H1 (cell line): ENCODE measurements around the gene TRABD. TPM values are rescaled to one million over a fixed set of nuclear protein-coding genes. Genes with fewer than 3 reads are reported as not detected.
A peak's percentile ranks its signal among the peaks of the same experiment; 100 is the strongest.

Source experiments
- CTCF ChIA-PET: fragments of 300-600 bp; sonication (Branson Sonifier 250); formaldehyde crosslinking; loops from one replicate; lab custom pipeline; 2021; ENCODE audit not compliant: partially characterized antibody; lab: Charles Lee
- POLR2A ChIA-PET: fragments of 300-600 bp; sonication (Branson Sonifier 250); formaldehyde crosslinking; loops from one replicate; lab custom pipeline; 2021; ENCODE audit warnings: inconsistent platforms; ENCODE audit not compliant: partially characterized antibody; lab: Charles Lee
- DNase-seq, 2 experiments: peaks; one replicate each; pipeline versions ENCODE4 v3.0.0 to v3.0.0-alpha.2; 2010 to 2022; ENCODE audit warnings: low spot score in 2 of 2, low read depth in 1 of 2, mixed read lengths in 1 of 2
- FAIRE-seq: peaks from 2 replicates; lab custom pipeline; 2011; peaks lifted over from hg19 to GRCh38; lab: Jason Lieb, UNC
- H2AFZ ChIP-seq: 2 replicates; pipeline ENCODE4 v1.8.1; 2012; ENCODE audit warnings: low read length, inconsistent platforms
- H2AK5ac ChIP-seq: 2 replicates; pipeline ENCODE4 v1.6.1; 2013; ENCODE audit warnings: low read depth, low read length
- H2BK120ac ChIP-seq: replicated peaks from 2 replicates; pipeline ENCODE3; 2013; ENCODE audit warnings: low read depth, low read length, inconsistent platforms
- H2BK12ac ChIP-seq: 2 replicates; pipeline ENCODE4 v1.6.1; 2013; ENCODE audit warnings: low read depth, low read length
- H2BK15ac ChIP-seq: 2 replicates; pipeline ENCODE4 v1.6.1; 2013; ENCODE audit warnings: low read length
- H2BK20ac ChIP-seq: 2 replicates; pipeline ENCODE4 v1.6.1; 2013; ENCODE audit warnings: low read length
- H2BK5ac ChIP-seq: 2 replicates; pipeline ENCODE4 v1.6.1; 2013; ENCODE audit warnings: low read depth, low read length
- H3K14ac ChIP-seq: 2 replicates; pipeline ENCODE4 v1.6.1; 2013; ENCODE audit warnings: inconsistent platforms; ENCODE audit not compliant: insufficient read length
- H3K18ac ChIP-seq: 2 replicates; pipeline ENCODE4 v1.6.1; 2013; ENCODE audit warnings: low read length; ENCODE audit errors: extremely low read depth
- H3K23ac ChIP-seq: 2 replicates; pipeline ENCODE4 v1.6.1; 2013; ENCODE audit warnings: inconsistent platforms; ENCODE audit not compliant: insufficient read length
- H3K23me2 ChIP-seq: 2 replicates; pipeline ENCODE4 v1.6.1; 2013; ENCODE audit warnings: low read depth, low read length
- H3K27ac ChIP-seq: 2 replicates; pipeline ENCODE4 v1.6.1; 2011; ENCODE audit warnings: low read depth, low read length, inconsistent platforms
- H3K27me3 ChIP-seq, 4 experiments: replicated peaks in 1 of 4; 1 replicate in 1 of 4; 2 replicates in 3 of 4; pipeline versions ENCODE4 v1.6.1 to v1.8.1; 2011 to 2013; ENCODE audit warnings: low read length in 3 of 4, mild to moderate bottlenecking in 3 of 4, inconsistent platforms in 2 of 4, mixed read lengths in 2 of 4, moderate library complexity in 1 of 4; ENCODE audit not compliant: control insufficient read depth in 3 of 4, insufficient read depth in 3 of 4; ENCODE audit errors: extremely low read depth in 1 of 4
- H3K36me3 ChIP-seq, 4 experiments: 2 replicates each; pipeline versions ENCODE4 v1.6.1 to v1.8.1; 2011 to 2013; ENCODE audit warnings: mild to moderate bottlenecking in 4 of 4, low read length in 3 of 4, moderate library complexity in 2 of 4, control low read depth in 1 of 4, inconsistent platforms in 1 of 4; ENCODE audit not compliant: insufficient read depth in 4 of 4, control insufficient read depth in 2 of 4
- H3K4ac ChIP-seq: replicated peaks from 2 replicates; pipeline ENCODE3; 2013; ENCODE audit warnings: low read length, low read depth, mixed read lengths, inconsistent platforms; ENCODE audit not compliant: insufficient read length
- H3K4me1 ChIP-seq, 4 experiments: replicated peaks in 1 of 4; 1 replicate in 1 of 4; 2 replicates in 3 of 4; pipeline versions ENCODE4 v1.6.1 to v1.8.1; 2011 to 2013; ENCODE audit warnings: low read length in 3 of 4, inconsistent platforms in 2 of 4, mixed read lengths in 1 of 4; ENCODE audit not compliant: insufficient read depth in 4 of 4, control insufficient read depth in 3 of 4
- H3K4me2 ChIP-seq, 2 experiments: 2 replicates each; pipeline versions ENCODE4 v1.6.1 to v1.8.1; 2011 to 2013; ENCODE audit warnings: low read depth in 2 of 2, low read length in 2 of 2, control low read depth in 1 of 2, inconsistent platforms in 1 of 2, mild to moderate bottlenecking in 1 of 2; ENCODE audit not compliant: insufficient read depth in 1 of 2
- H3K4me3 ChIP-seq, 4 experiments: fragments of 200-600, 300-600 bp in 1 of 4; sonication (generic), shearing (Covaris generic), sonication (Bioruptor Twin) in 1 of 4; 2 replicates each; pipeline versions ENCODE4 v1.5.1 to v1.8.1; 2011 to 2016; ENCODE audit warnings: low read length in 4 of 4, low read depth in 3 of 4, control low read depth in 2 of 4, inconsistent platforms in 2 of 4, mild to moderate bottlenecking in 2 of 4, mixed read lengths in 1 of 4, moderate library complexity in 1 of 4; ENCODE audit not compliant: insufficient read depth in 2 of 4; ENCODE audit errors: extremely low read depth in 1 of 4
- H3K56ac ChIP-seq: replicated peaks from 2 replicates; pipeline ENCODE3; 2013; ENCODE audit warnings: low read depth, mild to moderate bottlenecking, mixed read lengths, low read length, inconsistent platforms; ENCODE audit not compliant: insufficient read length
- H3K79me1 ChIP-seq: 2 replicates; pipeline ENCODE4 v1.6.1; 2013; ENCODE audit warnings: low read depth, low read length, control low read depth
- H3K79me2 ChIP-seq, 2 experiments: 2 replicates each; pipeline versions ENCODE4 v1.6.1 to v1.8.1; 2012 to 2013; ENCODE audit warnings: low read length in 2 of 2, mild to moderate bottlenecking in 2 of 2, inconsistent platforms in 1 of 2; ENCODE audit not compliant: insufficient read depth in 2 of 2, control insufficient read depth in 1 of 2
- H3K9ac ChIP-seq, 4 experiments: replicated peaks in 1 of 4; 1 replicate in 1 of 4; 2 replicates in 3 of 4; pipeline versions ENCODE4 v1.6.1 to v1.8.1; 2011 to 2013; ENCODE audit warnings: low read depth in 3 of 4, low read length in 3 of 4, control low read depth in 2 of 4, mild to moderate bottlenecking in 2 of 4, moderate library complexity in 2 of 4, inconsistent platforms in 1 of 4; ENCODE audit errors: extremely low read depth in 1 of 4
- H3K9me3 ChIP-seq, 2 experiments: 2 replicates each; pipeline versions ENCODE4 v1.6.1 to v1.8.1; 2012 to 2013; ENCODE audit warnings: mild to moderate bottlenecking in 2 of 2, moderate library complexity in 2 of 2, control low read depth in 1 of 2, inconsistent platforms in 1 of 2, low read depth in 1 of 2, low read length in 1 of 2, mixed read lengths in 1 of 2; ENCODE audit not compliant: insufficient read depth in 2 of 2
- H4K20me1 ChIP-seq, 2 experiments: replicated peaks in 1 of 2; 2 replicates each; pipeline versions ENCODE3 to v1.8.1; 2011 to 2013; ENCODE audit warnings: inconsistent platforms in 2 of 2, low read length in 2 of 2, mild to moderate bottlenecking in 1 of 2; ENCODE audit not compliant: insufficient read depth in 2 of 2, control insufficient read depth in 1 of 2
- H4K5ac ChIP-seq: 2 replicates; pipeline ENCODE4 v1.6.1; 2013; ENCODE audit warnings: low read length, low read depth, mixed read lengths, inconsistent platforms; ENCODE audit not compliant: insufficient read length
- H4K8ac ChIP-seq: 2 replicates; pipeline ENCODE4 v1.8.0; 2013; ENCODE audit warnings: mild to moderate bottlenecking, moderate library complexity, low read length, inconsistent platforms; ENCODE audit not compliant: insufficient read depth; ENCODE audit errors: extremely low read depth
- H4K91ac ChIP-seq: replicated peaks from 2 replicates; pipeline ENCODE3; 2013; ENCODE audit warnings: low read length, mixed read lengths, inconsistent platforms; ENCODE audit not compliant: insufficient read length
- BACH1 ChIP-seq: IDR thresholded peaks from 2 replicates; pipeline ENCODE4 v1.6.1; 2012; ENCODE audit warnings: low read length, improper control_type of control experiment
- CREB1 ChIP-seq: IDR thresholded peaks from 2 replicates; pipeline ENCODE4 v1.6.1; 2012; ENCODE audit warnings: inconsistent platforms
- EGR1 ChIP-seq: IDR thresholded peaks from 2 replicates; pipeline ENCODE4 v1.6.1; 2011; ENCODE audit warnings: low read depth, low read length, borderline replicate concordance
- GABPA ChIP-seq: IDR thresholded peaks from 2 replicates; pipeline ENCODE4 v1.6.1; 2011; ENCODE audit warnings: mild to moderate bottlenecking, low read length, moderate library complexity, borderline replicate concordance; ENCODE audit not compliant: insufficient read depth
- GTF2F1 ChIP-seq: IDR thresholded peaks from 2 replicates; pipeline ENCODE4 v1.6.1; 2012; ENCODE audit warnings: low read depth, low read length, improper control_type of control experiment, borderline replicate concordance
- MAX ChIP-seq: IDR thresholded peaks from 2 replicates; pipeline ENCODE4 v1.6.1; 2012; ENCODE audit warnings: inconsistent platforms
- PHF8 ChIP-seq: fragments of 200-600 bp; sonication (generic); conservative IDR thresholded peaks from 2 replicates; pipeline ENCODE4 v1.7.1; 2012; ENCODE audit warnings: low read depth, mild to moderate bottlenecking, inconsistent platforms, low read length, moderate library complexity
- POLR2A ChIP-seq, 2 experiments: IDR thresholded peaks; 1 replicate in 1 of 2; 2 replicates in 1 of 2; pipeline ENCODE4 v1.6.1; 2011; ENCODE audit warnings: low read depth in 2 of 2, low read length in 2 of 2, mild to moderate bottlenecking in 2 of 2; ENCODE audit errors: control extremely low read depth in 1 of 2
- RXRA ChIP-seq: IDR thresholded peaks from 2 replicates; pipeline ENCODE4 v1.6.1; 2011; ENCODE audit warnings: low read depth, mild to moderate bottlenecking, low read length, moderate library complexity; ENCODE audit not compliant: insufficient read depth
- SIN3A ChIP-seq, 2 experiments: IDR thresholded peaks in 1 of 2; conservative IDR thresholded peaks in 1 of 2; 2 replicates each; pipeline ENCODE4 v1.6.1; 2011 to 2012; ENCODE audit warnings: low read length in 2 of 2, improper control_type of control experiment in 1 of 2, low read depth in 1 of 2, mild to moderate bottlenecking in 1 of 2
- SIRT6 ChIP-seq: IDR thresholded peaks from one replicate; pipeline ENCODE4 v1.7.1; 2012; ENCODE audit warnings: low read length, inconsistent platforms
- SP1 ChIP-seq: IDR thresholded peaks from 2 replicates; pipeline ENCODE4 v1.6.1; 2011; ENCODE audit warnings: low read depth, low read length
- SRF ChIP-seq: IDR thresholded peaks from 2 replicates; pipeline ENCODE4 v1.6.1; 2011; ENCODE audit warnings: mild to moderate bottlenecking, low read depth, low read length, moderate library complexity
- WGBS, 2 experiments: shearing (Covaris generic) in 1 of 2; methylation state at CpG; one replicate each; pipeline versions ENCODE4 v1.1.6 to v1.1.7; 2013 to 2015; ENCODE audit warnings: low lambda C conversion rate in 2 of 2, mixed read lengths in 2 of 2, inconsistent platforms in 1 of 2, low coverage in 1 of 2, missing lambda C conversion rate in 1 of 2; ENCODE audit not compliant: insufficient replicate concordance in 2 of 2, insufficient coverage in 1 of 2, insufficient read length in 1 of 2; ENCODE audit errors: extremely low coverage in 1 of 2, missing lambda C conversion rate in 1 of 2; 5-methylcytosine and 5-hydroxymethylcytosine counted together
- polyA plus RNA-seq, 7 experiments: library from polyadenylated mRNA; depleted of rRNA in 3 of 7; stranded (reverse) in 5 of 7; unstranded in 2 of 7; fragments of >200 nt in 5 of 7; fragments of 200-250 nt in 2 of 7; gene quantifications; 1 replicate in 5 of 7; 2 replicates in 1 of 7; 4 replicates in 1 of 7; pipeline versions ENCODE4 v1.2.1 to v1.2.3, GENCODE V29; 2011 to 2013; ENCODE audit warnings: missing spikeins in 2 of 7, mixed read lengths in 2 of 7
- total RNA-seq: library from RNA; stranded (reverse); fragmentation: NEBNext Ultra II Directional; extraction: Animal tissue kit (Norgen Biotek cat#: 25700); gene quantifications from 2 replicates; pipeline ENCODE4 v1.2.1, GENCODE V29; 2021

TRABD gene
- total and polyA plus RNA-seq, 2 of the 8 experiments (the other 6 are each of a cell fraction or from before 2014, with no cell fraction given), result 44.2 to 57.5 TPM

DNA sequence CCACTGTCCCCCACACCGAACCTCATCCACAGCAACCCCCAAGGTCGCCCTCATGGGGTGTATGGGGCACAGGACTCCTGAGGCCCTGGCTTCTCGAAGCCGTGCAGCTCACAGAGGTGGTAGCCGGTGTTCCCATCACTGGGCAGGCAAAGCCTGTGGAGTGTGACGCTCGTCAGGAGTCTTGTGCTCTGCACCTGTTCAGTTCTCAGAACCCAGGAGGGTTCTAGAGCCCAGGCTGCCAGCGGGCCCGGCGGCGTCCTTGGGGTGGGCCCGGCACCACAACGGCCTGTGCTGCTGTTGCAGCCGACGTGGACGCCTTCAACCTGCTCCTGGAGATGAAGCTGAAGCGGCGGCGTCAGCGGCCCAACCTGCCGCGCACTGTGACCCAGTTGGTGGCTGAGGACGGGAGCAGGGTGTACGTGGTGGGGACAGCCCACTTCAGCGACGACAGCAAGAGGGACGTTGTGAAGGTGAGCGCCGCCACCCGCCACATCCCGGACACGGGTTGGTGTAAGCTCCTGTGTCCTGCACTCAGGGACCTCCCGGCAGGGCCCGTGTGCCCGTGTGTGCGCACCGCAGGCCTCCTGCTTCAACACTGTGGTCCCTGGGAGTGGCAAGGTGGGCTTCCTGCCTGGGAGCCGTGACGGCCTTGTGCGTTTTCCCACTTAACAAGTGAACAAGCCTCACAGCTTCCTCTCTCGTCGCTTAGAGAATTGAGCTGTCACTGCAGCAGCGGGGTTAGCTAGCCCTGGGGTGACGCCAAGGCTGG lies 8.5 kb downstream of the TRABD start:
- peaks cover 0 to 19% of the 10 kb centered on the region in 2 experiments; a peak in 1 of 4 replicates for H3K79me2 ChIP-seq
- no peak overlapping the region for H3K14ac ChIP-seq
- ChIA-PET POLR2A (interaction anchor here (0.6 to 2.5 kb wide), 4 partner anchors 10 to 31 kb away, joined by 3 to 8 read pairs (median 3); partner anchors contain the start of gene PANX2), CTCF (interaction anchor here (0.8 to 1.7 kb wide), 6 partner anchors 9 to 46 kb away, joined by 3 to 9 read pairs (median 4); no protein-coding TSS in a partner anchor)
- H3K23ac ChIP-seq, result no peak overlapping the region
- peaks cover 15 to 25% of the 10 kb centered on the region in 2 experiments for H4K20me1 ChIP-seq
- no peak overlapping the region for H3K56ac ChIP-seq
- no peaks in the 10 kb centered on the region for H3K9me3 ChIP-seq
- H3K27ac ChIP-seq, result no peak overlapping the region
- H2AFZ ChIP-seq, result no peak overlapping the region
- peaks cover 6 to 36% (median 10%) of the 10 kb centered on the region in 4 experiments; a peak in 5 of 8 replicates for H3K36me3 ChIP-seq
- 96% methylated on average over 38 of the region's 44 CpGs; no CpG with 5 or more reads in 1 of the 2 experiments for WGBS, 2 experiments
- no peak overlapping the region for H4K91ac ChIP-seq
- H2BK20ac ChIP-seq, result no peak overlapping the region
- H2AK5ac ChIP-seq, result no peak overlapping the region
- no peak overlapping the region for H3K4me2 ChIP-seq
- H2BK5ac ChIP-seq, result no peak overlapping the region
- peaks cover 0 to 20% (median 7%) of the 10 kb centered on the region in 4 experiments; a peak in 5 of 7 replicates for H3K4me1 ChIP-seq
- no peak overlapping the region for H3K4ac ChIP-seq
- H3K79me1 ChIP-seq, result peaks cover 8% of the 10 kb centered on the region
- DNase-seq, result no peak
- H3K4me3 ChIP-seq, result no peak overlapping the region
- H2BK12ac ChIP-seq, result no peak overlapping the region
- no peaks in the 10 kb centered on the region; the same call in 1 of the 2 replicates for H3K23me2 ChIP-seq
- no peak overlapping the region for H2BK120ac ChIP-seq
- 0 out of 2 replicates have a peak overlapping the region, but pooled peaks have one; percentile 25 for H4K8ac ChIP-seq
- no peaks in the 10 kb centered on the region for H3K27me3 ChIP-seq
- no peak overlapping the region for H2BK15ac ChIP-seq
- H3K18ac ChIP-seq, result no peak overlapping the region
- FAIRE-seq, result no peak
- H3K9ac ChIP-seq, result no peak overlapping the region
- no peak overlapping the region for H4K5ac ChIP-seq
- TF ChIP-seq CREB1 (no peak), SIN3A (conservative IDR thresholded peaks at IDR 0.05 in 1 of 2, IDR thresholded peaks at IDR 0.05 in 1 of 2; ENCODE audit: low read depth in 1 of 2, low read length in 2 of 2) (no peak), SP1 (no peak), GABPA (no peak), BACH1 (no peak), RXRA (no peak), MAX (no peak), EGR1 (no peak), SIRT6 (no peak), POLR2A (IDR thresholded peaks at IDR 0.05; ENCODE audit: control extremely low read depth in 1 of 2, low read depth in 2 of 2, low read length in 2 of 2) (no peak), PHF8 (no peak), GTF2F1 (no peak), SRF (no peak)
